HG02798 (cell line): ENCODE data around the gene CACNA1D.
"Not testable (repeated sequence)": the region's sequence is repeated elsewhere in the genome, so short reads cannot be mapped to it uniquely, and the experiment has no call there.

ENCODE experiments used
- ATAC-seq: cut with Tn5 transposase; IDR thresholded peaks from one replicate; pipeline ENCODE4 v1.9.1; 2021; ENCODE audit warnings: mild to moderate bottlenecking; ENCODE audit not compliant: unreplicated experiment, poor library complexity

The CACNA1D gene

GRCh38 chr3:53570081-53570480, 75.7 kb downstream of the CACNA1D start:
- no peak for ATAC-seq

- no peak for ATAC-seq
Measured at GRCh38 chr3:53570709-53571108, 76.3 kb downstream of the CACNA1D start.

GRCh38 chr3:53571264-53571663, 76.9 kb downstream of the CACNA1D start:
- ATAC-seq = no peak

GRCh38 chr3:53572184-53572583, 77.8 kb downstream of the CACNA1D start:
- ATAC-seq = not testable (repeated sequence)

GRCh38 chr3:53577506-53577905, 83.1 kb downstream of the CACNA1D start:
- no peak for ATAC-seq

GRCh38 chr3:53579636-53580035, 85.2 kb downstream of the CACNA1D start:
- no peak for ATAC-seq

- no peak for ATAC-seq
Measured at GRCh38 chr3:53581671-53582070, 87.3 kb downstream of the CACNA1D start.

GRCh38 chr3:53583161-53583690, 88.8 kb downstream of the CACNA1D start:
- ATAC-seq = no peak

- no peak for ATAC-seq
Measured at GRCh38 chr3:53585049-53585448, 90.6 kb downstream of the CACNA1D start.

- ATAC-seq = no peak
Measured at GRCh38 chr3:53585627-53586026, 91.2 kb downstream of the CACNA1D start.

- no peak for ATAC-seq
Measured at GRCh38 chr3:53588122-53588521, 93.7 kb downstream of the CACNA1D start.

GRCh38 chr3:53589201-53589600, 94.8 kb downstream of the CACNA1D start:
- no peak for ATAC-seq

- ATAC-seq = no peak
Measured at GRCh38 chr3:53589806-53590205, 95.4 kb downstream of the CACNA1D start.

GRCh38 chr3:53590606-53591005, 96.2 kb downstream of the CACNA1D start:
- no peak for ATAC-seq

- no peak for ATAC-seq
Measured at GRCh38 chr3:53591646-53592045, 97.2 kb downstream of the CACNA1D start.

- no peak for ATAC-seq
Measured at GRCh38 chr3:53592862-53593261, 98.5 kb downstream of the CACNA1D start.

- no peak for ATAC-seq
Measured at GRCh38 chr3:53593611-53594010, 99.2 kb downstream of the CACNA1D start.

- ATAC-seq = no peak
Measured at GRCh38 chr3:53594276-53594675, 99.9 kb downstream of the CACNA1D start.

GRCh38 chr3:53595660-53596059, 101.2 kb downstream of the CACNA1D start:
- no peak for ATAC-seq

GRCh38 chr3:53597136-53597915, 102.9 kb downstream of the CACNA1D start:
- no peak for ATAC-seq

- ATAC-seq = no peak
Measured at GRCh38 chr3:53599771-53600170, 105.4 kb downstream of the CACNA1D start.

- no peak for ATAC-seq
Measured at GRCh38 chr3:53602866-53603265, 108.5 kb downstream of the CACNA1D start.
